Astrocyte (in vitro differentiated cells and primary cell): ENCODE results near the gene MPRIP. TPM values are rescaled to one million over a fixed set of nuclear protein-coding genes. Genes with fewer than 3 reads are reported as not detected.

Experiments
- total RNA-seq: library from RNA; stranded (reverse); gene quantifications from 2 replicates; pipeline ENCODE4 v1.2.1, GENCODE V29; 2021

The MPRIP gene
- total RNA-seq, 1 donor from 2014 or later, result 176 TPM

Other genes starting within 250 kb of the MPRIP start
- not detected in 2 replicates for gene TNFRSF13B, start 70.3 kb upstream of the MPRIP start, total RNA-seq
- 0.31 and 0.64 TPM in 2 replicates for gene PLD6, start 163.9 kb downstream of the MPRIP start, total RNA-seq
- gene FLCN, start 194.7 kb downstream of the MPRIP start, total RNA-seq, result 34.2 and 40.0 TPM in 2 replicates
- 68.3 and 76.8 TPM in 2 replicates for gene COPS3, start 238.8 kb downstream of the MPRIP start, total RNA-seq